Neural progenitor cell (in vitro differentiated cells): ENCODE results near the gene AIFM2. TPM values are rescaled to one million over a fixed set of nuclear protein-coding genes. Genes with fewer than 3 reads are reported as not detected.

Experiments
- DNase-seq: peaks from one replicate; pipeline ENCODE4 v3.0.0-alpha.2; 2016; ENCODE audit warnings: low spot score
- H2AFZ ChIP-seq: fragments of 200-600 bp; sonication (generic); replicated peaks from 2 replicates; pipeline ENCODE4 v1.6.1; 2016; ENCODE audit warnings: antibody characterized with exemption
- H3F3A ChIP-seq: fragments of 200-600 bp; sonication (generic); 2 replicates; pipeline ENCODE4 v1.6.1; 2016; ENCODE audit warnings: antibody characterized with exemption, low read depth
- H3K27ac ChIP-seq: fragments of 200-600 bp; sonication (generic); 2 replicates; pipeline ENCODE4 v1.5.1; 2016; ENCODE audit warnings: mild to moderate bottlenecking
- H3K27me3 ChIP-seq: fragments of 200-600 bp; sonication (generic); 2 replicates; pipeline ENCODE4 v1.6.1; 2016; ENCODE audit warnings: mild to moderate bottlenecking, moderate library complexity
- H3K36me3 ChIP-seq: fragments of 200-600 bp; sonication (generic); 2 replicates; pipeline ENCODE4 v1.5.1; 2016
- H3K4me1 ChIP-seq: fragments of 200-600 bp; sonication (generic); 2 replicates; pipeline ENCODE4 v1.6.1; 2016; ENCODE audit warnings: mixed run types
- H3K4me2 ChIP-seq: fragments of 200-600 bp; sonication (generic); 2 replicates; pipeline ENCODE4 v1.6.1; 2016
- H3K4me3 ChIP-seq: fragments of 200-600 bp; sonication (generic); 2 replicates; pipeline ENCODE4 v1.5.1; 2016
- H3K79me2 ChIP-seq: fragments of 200-600 bp; sonication (generic); 2 replicates; pipeline ENCODE4 v1.6.1; 2016; ENCODE audit warnings: low read depth
- H3K9ac ChIP-seq: fragments of 200-600 bp; sonication (generic); 2 replicates; pipeline ENCODE4 v1.6.1; 2016
- H3K9me3 ChIP-seq: fragments of 200-600 bp; sonication (generic); 2 replicates; pipeline ENCODE4 v1.5.1; 2016; ENCODE audit warnings: low read depth
- H4K20me1 ChIP-seq: fragments of 200-600 bp; sonication (generic); 2 replicates; pipeline ENCODE4 v1.6.1; 2016; ENCODE audit warnings: low read depth
- H3K27ac Mint-ChIP-seq: 3 replicates; pipeline ENCODE4 v1.8.0; 2021; ENCODE audit warnings: mixed read lengths
- H3K27me3 Mint-ChIP-seq: 2 replicates; pipeline ENCODE4 v1.8.0; 2022; ENCODE audit warnings: low read depth, mild to moderate bottlenecking, inconsistent platforms, moderate library complexity, mixed read lengths; ENCODE audit not compliant: insufficient read depth
- H3K36me3 Mint-ChIP-seq: 3 replicates; pipeline ENCODE4 v1.8.0; 2021; ENCODE audit warnings: mixed read lengths
- H3K4me1 Mint-ChIP-seq: 3 replicates; pipeline ENCODE4 v1.8.0; 2021; ENCODE audit warnings: mixed read lengths
- H3K4me3 Mint-ChIP-seq: 3 replicates; pipeline ENCODE4 v1.8.0; 2021; ENCODE audit warnings: mild to moderate bottlenecking, moderate library complexity, mixed read lengths
- H3K9me3 Mint-ChIP-seq: 3 replicates; pipeline ENCODE4 v1.8.0; 2020; ENCODE audit warnings: mixed read lengths
- CTCF ChIP-seq: fragments of 200-600 bp; sonication (generic); IDR thresholded peaks from 2 replicates; pipeline ENCODE4 v1.5.1; 2017; ENCODE audit warnings: antibody characterized with exemption, mild to moderate bottlenecking
- EZH2 ChIP-seq: fragments of 200-600 bp; sonication (generic); IDR thresholded peaks from 2 replicates; pipeline ENCODE4 v1.6.1; 2017; ENCODE audit warnings: antibody characterized with exemption, mild to moderate bottlenecking, moderate library complexity
- EZH2phosphoT487 ChIP-seq: fragments of 200-600 bp; sonication (generic); IDR thresholded peaks from 2 replicates; pipeline ENCODE4 v1.6.1; 2017; ENCODE audit warnings: antibody characterized with exemption
- total RNA-seq: library from RNA; depleted of rRNA; stranded (reverse); fragments of >200 nt; gene quantifications from 2 replicates; pipeline ENCODE4 v1.2.3, GENCODE V29; 2015; ENCODE audit warnings: low replicate concordance

The AIFM2 gene
- total RNA-seq, 1 donor from 2014 or later: 1.1 TPM

GRCh38 chr10:70066190-70066589, 66.4 kb downstream of the AIFM2 start:
- Mint-ChIP-seq H3K27me3 (peaks cover 5% of the 10 kb centered on the region), H3K4me3 (no peak overlapping the region), H3K9me3 (peaks cover 3% of the 10 kb centered on the region), H3K36me3 (peaks cover 49% of the 10 kb centered on the region), H3K27ac (no peak overlapping the region), H3K4me1 (peaks cover 3% of the 10 kb centered on the region)
- H3K36me3 ChIP-seq: peaks cover 4% of the 10 kb centered on the region
- H3F3A ChIP-seq: peaks cover 2% of the 10 kb centered on the region
- no peak overlapping the region for H3K4me3 ChIP-seq
- no peak overlapping the region for H3K4me2 ChIP-seq
- no peak overlapping the region for H3K27ac ChIP-seq
- H3K27me3 ChIP-seq: no peaks in the 10 kb centered on the region
- peaks cover 99% of the 10 kb centered on the region for H4K20me1 ChIP-seq
- no peak overlapping the region for H3K9ac ChIP-seq
- no peaks in the 10 kb centered on the region for H3K9me3 ChIP-seq
- TF ChIP-seq CTCF (no peak), EZH2 (no peak), EZH2phosphoT487 (no peak)
- H3K4me1 ChIP-seq: peaks cover 7% of the 10 kb centered on the region
- no peak for DNase-seq
- H2AFZ ChIP-seq: no peak overlapping the region
- peaks cover 26% of the 10 kb centered on the region for H3K79me2 ChIP-seq

GRCh38 chr10:70064486-70064885, 68.1 kb downstream of the AIFM2 start:
- Histone ChIP-seq H4K20me1 (peaks cover 99% of the 10 kb centered on the region), H3K4me1 (peaks cover 5% of the 10 kb centered on the region), H3K4me3 (no peak overlapping the region), H3K4me2 (no peak overlapping the region), H3K27me3 (no peaks in the 10 kb centered on the region), H3K79me2 (peaks cover 43% of the 10 kb centered on the region), H3F3A (no peaks in the 10 kb centered on the region), H3K9ac (no peak overlapping the region), H3K27ac (no peak overlapping the region), H3K9me3 (no peaks in the 10 kb centered on the region), H3K36me3 (peaks cover 4% of the 10 kb centered on the region), H2AFZ (no peak overlapping the region)
- Mint-ChIP-seq H3K27ac (no peak overlapping the region), H3K9me3 (peaks cover 3% of the 10 kb centered on the region), H3K27me3 (no peaks in the 10 kb centered on the region), H3K4me1 (peaks cover 7% of the 10 kb centered on the region), H3K4me3 (no peak overlapping the region), H3K36me3 (peaks cover 49% of the 10 kb centered on the region)
- no peak for DNase-seq
- TF ChIP-seq EZH2phosphoT487: no peak
- TF ChIP-seq CTCF: no peak
- TF ChIP-seq EZH2: no peak

DNA sequence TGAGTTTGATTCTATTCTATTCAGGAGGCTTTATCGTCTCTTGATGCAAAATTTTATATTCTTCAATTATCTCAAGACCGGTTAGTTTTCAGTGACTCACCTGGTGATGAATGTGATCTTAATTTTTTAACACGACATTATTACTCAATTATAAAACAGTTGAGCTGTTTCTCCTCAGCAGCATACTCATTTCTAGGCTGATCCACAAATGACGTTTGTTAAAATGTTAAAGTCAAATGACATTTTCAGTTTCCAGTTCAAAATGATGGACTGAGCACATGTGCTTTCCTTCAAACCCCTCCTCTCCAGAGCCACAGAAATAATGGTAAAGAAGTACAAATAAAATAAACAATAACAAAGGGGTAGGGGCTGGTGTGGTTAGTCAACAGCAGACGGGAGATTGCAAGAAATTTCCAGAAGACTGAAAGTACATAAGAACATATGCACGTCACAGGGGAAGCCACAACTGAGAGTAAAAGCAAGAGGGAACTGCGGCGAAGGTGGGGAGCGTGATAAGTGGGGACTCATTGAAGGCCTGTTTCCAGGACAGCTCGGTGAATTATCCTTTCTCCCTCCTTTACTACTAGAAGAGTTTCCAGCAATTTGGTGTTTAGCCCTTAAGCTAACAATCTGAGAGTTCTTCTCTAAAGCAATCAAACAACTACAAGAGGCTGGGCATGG, 69.1 kb downstream of the AIFM2 start:
- H3K79me2 ChIP-seq: peaks cover 52% of the 10 kb centered on the region
- peaks cover 5% of the 10 kb centered on the region for H3K4me1 ChIP-seq
- no peak overlapping the region for H3K9ac ChIP-seq
- H3K27ac Mint-ChIP-seq: no peak overlapping the region
- peaks cover 97% of the 10 kb centered on the region for H4K20me1 ChIP-seq
- H3K4me2 ChIP-seq: no peak overlapping the region
- no peak overlapping the region for H2AFZ ChIP-seq
- H3K9me3 Mint-ChIP-seq: peaks cover 3% of the 10 kb centered on the region
- TF ChIP-seq EZH2 (no peak), EZH2phosphoT487 (no peak), CTCF (no peak)
- H3K36me3 Mint-ChIP-seq: peaks cover 44% of the 10 kb centered on the region
- H3K36me3 ChIP-seq: peaks cover 4% of the 10 kb centered on the region
- H3K27ac ChIP-seq: no peak overlapping the region
- no peaks in the 10 kb centered on the region for H3K27me3 ChIP-seq
- no peaks in the 10 kb centered on the region for H3K27me3 Mint-ChIP-seq
- H3K4me3 Mint-ChIP-seq: no peak overlapping the region
- no peak for DNase-seq
- no peak overlapping the region for H3K4me3 ChIP-seq
- no peaks in the 10 kb centered on the region for H3F3A ChIP-seq
- no peaks in the 10 kb centered on the region for H3K9me3 ChIP-seq
- H3K4me1 Mint-ChIP-seq: peaks cover 7% of the 10 kb centered on the region

Other genes with a start within 250 kb of the AIFM2 start
- 159 and 183 TPM in 2 replicates for gene MACROH2A2, start 80.0 kb downstream of the AIFM2 start, total RNA-seq
- gene TYSND1, start 13.9 kb upstream of the AIFM2 start, total RNA-seq: 7.7 and 17.4 TPM in 2 replicates
- gene SAR1A, start 37.7 kb upstream of the AIFM2 start, total RNA-seq: 93.5 and 147 TPM in 2 replicates
- 134 and 203 TPM in 2 replicates for gene PPA1, start 100.6 kb upstream of the AIFM2 start, total RNA-seq
- 0.06 TPM in 1 of 2 replicates, not detected in the other for gene NPFFR1, start 151.2 kb upstream of the AIFM2 start, total RNA-seq
- gene LRRC20, start 249.8 kb upstream of the AIFM2 start, total RNA-seq: 19.0 and 44.9 TPM in 2 replicates